AG04449 (cell line): ENCODE measurements around the gene GPX7.
A peak's percentile ranks its signal among the peaks of the same experiment; 100 is the strongest.

Source experiments
- CTCF ChIA-PET: fragments of 350-600 bp; formaldehyde crosslinking; extraction: SDS; loops from one replicate; lab custom pipeline; 2021; ENCODE audit warnings: antibody characterized with exemption; lab: Yijun Ruan, JAX
- POLR2A ChIA-PET: fragments of 400-600, 350-600 bp; formaldehyde crosslinking; extraction: SDS; loops from one replicate; lab custom pipeline; 2020; ENCODE audit warnings: antibody characterized with exemption, inconsistent platforms; lab: Yijun Ruan, JAX
- DNase-seq: peaks from one replicate; pipeline ENCODE4 v3.0.0-alpha.2; 2010; ENCODE audit warnings: low read depth, low spot score
- H3K4me3 ChIP-seq: 2 replicates; pipeline ENCODE4 v1.5.1; 2011; ENCODE audit warnings: low read depth, mild to moderate bottlenecking, control low read depth, low read length
- CTCF ChIP-seq: IDR thresholded peaks from one replicate; pipeline ENCODE4 v1.5.1; 2011; ENCODE audit warnings: mild to moderate bottlenecking, moderate library complexity, low read length, control low read depth, inconsistent platforms; ENCODE audit not compliant: insufficient read depth; ENCODE audit errors: missing control alignments

The GPX7 gene

GRCh38 chr1:52601991-52602855 is at the start of gene GPX7:
Gene GPX7 (plus strand): TSS chr1:52602371. CDS start chr1:52602410, 39 bp downstream.
- ChIA-PET POLR2A (interaction anchor here (1.1 kb wide), 1 partner anchor 49 kb away, joined by 3 read pairs; the partner anchor contains the start of gene TUT4), CTCF (no interaction called here)
- TF ChIP-seq CTCF: no peak
- no peak for DNase-seq
- peak within 1 kb of the TSS; percentile 56 for H3K4me3 ChIP-seq

- peak within 1 kb of the TSS; percentile 73 for H3K4me3 ChIP-seq
- TF ChIP-seq CTCF: no peak
- no peak for DNase-seq
- CTCF ChIA-PET: interaction anchor here (1.9 kb wide), 1 partner anchor 134 kb away, joined by 7 read pairs; no protein-coding TSS in a partner anchor
- POLR2A ChIA-PET: interaction anchor here (0.6 to 1.1 kb wide), 5 partner anchors 33 to 399 kb away, joined by 3 to 4 read pairs (median 3); partner anchors contain the start of gene COA7
These were observed 49.4 kb upstream of the GPX7 start, which contains the start of gene TUT4 for GRCh38 chr1:52552505-52553361. Gene TUT4 (minus strand): TSS chr1:52553092. CDS start chr1:52526280, 26,812 bp downstream.

GRCh38 chr1:52553362-52554266 is 48.6 kb upstream of the GPX7 start:
- DNase-seq: no peak
- POLR2A ChIA-PET: interaction anchor here (0.7 to 1.1 kb wide), 5 partner anchors 21 to 150 kb away, joined by 3 to 4 read pairs (median 3); partner anchors contain the start of gene COA7
- no peak for TF ChIP-seq CTCF
- H3K4me3 ChIP-seq: peak overlapping the region; percentile 73
- CTCF ChIA-PET: interaction anchor here (1.9 kb wide), 1 partner anchor 133 kb away, joined by 7 read pairs; no protein-coding TSS in a partner anchor

GRCh38 chr1:52554267-52554640 is 47.9 kb upstream of the GPX7 start:
- no peak for TF ChIP-seq CTCF
- ChIA-PET CTCF (interaction anchor here (1.9 kb wide), 1 partner anchor 132 kb away, joined by 7 read pairs; no protein-coding TSS in a partner anchor), POLR2A (no interaction called here)

GRCh38 chr1:52554756-52555155 is 47.4 kb upstream of the GPX7 start:
- H3K4me3 ChIP-seq: no peak overlapping the region
- ChIA-PET CTCF (interaction anchor here (0.6 to 1.9 kb wide), 2 partner anchors 132 to 441 kb away, joined by 3 to 7 read pairs; no protein-coding TSS in a partner anchor), POLR2A (no interaction called here)
- TF ChIP-seq CTCF: no peak
- no peak for DNase-seq

More at GRCh38 chr1:52554267-52554640, 47.9 kb upstream of the GPX7 start:
- no peak for DNase-seq
- H3K4me3 ChIP-seq: peak overlapping the region; percentile 73
